A673 (cell line): Measurements from ENCODE around the gene MICAL3. TPM values are rescaled to one million over a fixed set of nuclear protein-coding genes. Genes with fewer than 3 reads are reported as not detected.

Experiments
- BruUV-seq: library from RNA; stranded (reverse); fragments of 400-500 nt; replicated peaks from 2 replicates; lab custom pipeline; 2021; lab: Mats Ljungman, UMichigan
- CTCF ChIA-PET: fragments of 300-600 bp; sonication (Branson Sonifier 250); formaldehyde crosslinking; loops from one replicate; lab custom pipeline; 2022; ENCODE audit warnings: antibody characterized with exemption; lab: Charles Lee
- POLR2A ChIA-PET: fragments of 300-600 bp; sonication (Branson Sonifier 250); formaldehyde crosslinking; loops from one replicate; lab custom pipeline; 2022; ENCODE audit warnings: antibody characterized with exemption; ENCODE audit not compliant: low non-redundant PET; lab: Charles Lee
- DNase-seq: peaks from one replicate; pipeline ENCODE4 v3.0.0-alpha.2; 2015; ENCODE audit warnings: low spot score
- H3K27ac ChIP-seq: fragments of 200-600 bp; sonication (generic); 2 replicates; pipeline ENCODE4 v1.5.1; 2016; ENCODE audit warnings: mixed run types, low read depth, mild to moderate bottlenecking, mixed read lengths, antibody characterized with exemption, low read length; ENCODE audit not compliant: poor library complexity, severe bottlenecking
- H3K27me3 ChIP-seq: fragments of 200-600 bp; sonication (generic); replicated peaks from 2 replicates; pipeline ENCODE4 v1.6.1; 2017; ENCODE audit warnings: mixed run types, low read depth, mild to moderate bottlenecking, mixed read lengths, antibody characterized with exemption, low read length; ENCODE audit not compliant: insufficient read depth, poor library complexity
- H3K36me3 ChIP-seq: fragments of 200-600 bp; sonication (generic); 2 replicates; pipeline ENCODE4 v1.6.1; 2016; ENCODE audit warnings: mixed run types, mild to moderate bottlenecking, mixed read lengths, antibody characterized with exemption, low read length; ENCODE audit not compliant: insufficient read depth, poor library complexity, severe bottlenecking
- H3K4me1 ChIP-seq: fragments of 200-600 bp; sonication (generic); 2 replicates; pipeline ENCODE4 v1.6.1; 2017; ENCODE audit warnings: mixed run types, mild to moderate bottlenecking, mixed read lengths, antibody characterized with exemption, low read length; ENCODE audit not compliant: insufficient read depth, poor library complexity, severe bottlenecking
- H3K4me3 ChIP-seq: fragments of 200-600 bp; sonication (generic); 2 replicates; pipeline ENCODE4 v1.5.1; 2016; ENCODE audit warnings: low read depth, mixed run types, mild to moderate bottlenecking, mixed read lengths, low read length; ENCODE audit not compliant: poor library complexity, severe bottlenecking
- H3K9me3 ChIP-seq: fragments of 200-600 bp; sonication (generic); 2 replicates; pipeline ENCODE4 v1.6.1; 2016; ENCODE audit warnings: mixed run types, low read depth, mild to moderate bottlenecking, mixed read lengths, antibody characterized with exemption, low read length; ENCODE audit not compliant: poor library complexity, severe bottlenecking
- CTCF ChIP-seq: fragments of 300-800, 200-600 bp; sonication (generic); conservative IDR thresholded peaks from 2 replicates; pipeline ENCODE4 v1.5.1; 2017; ENCODE audit warnings: low read depth, mild to moderate bottlenecking, antibody characterized with exemption, low read length, moderate library complexity, mixed read lengths
- EZH2 ChIP-seq: fragments of 200-600 bp; sonication (generic); IDR thresholded peaks from 2 replicates; pipeline ENCODE4 v1.6.1; 2017; ENCODE audit warnings: borderline replicate concordance, low read depth, mild to moderate bottlenecking, mixed read lengths, antibody characterized with exemption, low read length; ENCODE audit not compliant: poor library complexity, severe bottlenecking
- intact Hi-C: fragments of 100-400 bp; cut with micrococcal nuclease; formaldehyde crosslinking; loops from one replicate; pipeline ENCODE4 v1.10.0; 2022; ENCODE audit not compliant: unreplicated experiment
- total RNA-seq: library from RNA; stranded (reverse); gene quantifications from 2 replicates; pipeline ENCODE4 v1.2.3, GENCODE V29; 2021

Gene MICAL3
- total RNA-seq, 1 experiment from 2014 or later, result 63.6 TPM

GRCh38 chr22:17978027-17978426 is 46.3 kb downstream of the MICAL3 start:
- ChIA-PET CTCF (no interaction called here), POLR2A (no interaction called here)
- no peak for TF ChIP-seq EZH2
- TF ChIP-seq CTCF, result no peak
- H3K27me3 ChIP-seq, result no peaks in the 10 kb centered on the region
- intact Hi-C loops, result no loop called here
- peaks cover 9% of the 10 kb centered on the region for H3K4me1 ChIP-seq
- H3K27ac ChIP-seq, result no peak overlapping the region
- no peak overlapping the region for H3K4me3 ChIP-seq
- DNase-seq, result no peak
- BruUV-seq, result no TSS peak
- no peaks in the 10 kb centered on the region for H3K9me3 ChIP-seq
- H3K36me3 ChIP-seq, result no peaks in the 10 kb centered on the region

GRCh38 chr22:17977371-17977770 is 47.0 kb downstream of the MICAL3 start:
- no peak for DNase-seq
- Histone ChIP-seq H3K27ac (no peak overlapping the region), H3K4me3 (no peak overlapping the region), H3K36me3 (no peaks in the 10 kb centered on the region), H3K9me3 (no peaks in the 10 kb centered on the region), H3K27me3 (no peaks in the 10 kb centered on the region), H3K4me1 (peaks cover 15% of the 10 kb centered on the region)
- TF ChIP-seq CTCF (no peak), EZH2 (no peak)
- ChIA-PET POLR2A (no interaction called here), CTCF (no interaction called here)
- intact Hi-C loops, result no loop called here
- no TSS peak for BruUV-seq

- Histone ChIP-seq H3K9me3 (no peaks in the 10 kb centered on the region), H3K27me3 (no peaks in the 10 kb centered on the region), H3K36me3 (no peaks in the 10 kb centered on the region), H3K27ac (no peak overlapping the region), H3K4me1 (peaks cover 17% of the 10 kb centered on the region), H3K4me3 (no peak overlapping the region)
- no peak for DNase-seq
- TF ChIP-seq EZH2, result no peak
- no peak for TF ChIP-seq CTCF
- ChIA-PET CTCF (no interaction called here), POLR2A (no interaction called here)
- intact Hi-C loops, result no loop called here
- no TSS peak for BruUV-seq
These were observed 48.2 kb downstream of the MICAL3 start for GRCh38 chr22:17976121-17976520.
